ENCODE measurements around the gene BCAR3.

DNA sequence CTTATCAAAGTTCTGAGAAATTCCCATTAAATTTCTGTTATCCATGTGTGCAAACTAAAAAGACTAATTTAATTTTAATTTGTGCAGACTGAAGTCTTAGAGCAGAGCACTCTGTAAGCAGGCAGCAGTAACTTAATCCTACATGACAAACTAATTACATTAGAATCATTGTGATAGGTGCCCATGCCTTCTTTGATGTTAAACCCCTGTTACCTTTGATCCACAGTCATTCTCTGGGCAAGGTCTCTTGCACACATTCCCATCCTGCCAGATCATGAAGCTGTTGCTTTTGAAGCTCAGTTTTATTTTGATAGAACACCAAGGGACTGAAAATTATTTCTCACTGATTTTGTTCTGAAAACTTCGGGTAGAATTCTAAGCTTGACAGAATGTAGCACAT is 77.2 kb downstream of the BCAR3 start:
- TF ChIP-seq, protein P1, sequence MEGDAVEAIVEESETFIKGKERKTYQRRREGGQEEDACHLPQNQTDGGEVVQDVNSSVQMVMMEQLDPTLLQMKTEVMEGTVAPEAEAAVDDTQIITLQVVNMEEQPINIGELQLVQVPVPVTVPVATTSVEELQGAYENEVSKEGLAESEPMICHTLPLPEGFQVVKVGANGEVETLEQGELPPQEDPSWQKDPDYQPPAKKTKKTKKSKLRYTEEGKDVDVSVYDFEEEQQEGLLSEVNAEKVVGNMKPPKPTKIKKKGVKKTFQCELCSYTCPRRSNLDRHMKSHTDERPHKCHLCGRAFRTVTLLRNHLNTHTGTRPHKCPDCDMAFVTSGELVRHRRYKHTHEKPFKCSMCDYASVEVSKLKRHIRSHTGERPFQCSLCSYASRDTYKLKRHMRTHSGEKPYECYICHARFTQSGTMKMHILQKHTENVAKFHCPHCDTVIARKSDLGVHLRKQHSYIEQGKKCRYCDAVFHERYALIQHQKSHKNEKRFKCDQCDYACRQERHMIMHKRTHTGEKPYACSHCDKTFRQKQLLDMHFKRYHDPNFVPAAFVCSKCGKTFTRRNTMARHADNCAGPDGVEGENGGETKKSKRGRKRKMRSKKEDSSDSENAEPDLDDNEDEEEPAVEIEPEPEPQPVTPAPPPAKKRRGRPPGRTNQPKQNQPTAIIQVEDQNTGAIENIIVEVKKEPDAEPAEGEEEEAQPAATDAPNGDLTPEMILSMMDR (IDR thresholded peaks at IDR 0.05): no peak
- TF ChIP-seq POLR2A (IDR thresholded peaks at IDR 0.05): no peak
- TF ChIP-seq EP300 (IDR thresholded peaks at IDR 0.05): no peak

All from suprapubic skin (tissue), 3 donors.